ENCODE measurements around the gene CENPN.

DNA sequence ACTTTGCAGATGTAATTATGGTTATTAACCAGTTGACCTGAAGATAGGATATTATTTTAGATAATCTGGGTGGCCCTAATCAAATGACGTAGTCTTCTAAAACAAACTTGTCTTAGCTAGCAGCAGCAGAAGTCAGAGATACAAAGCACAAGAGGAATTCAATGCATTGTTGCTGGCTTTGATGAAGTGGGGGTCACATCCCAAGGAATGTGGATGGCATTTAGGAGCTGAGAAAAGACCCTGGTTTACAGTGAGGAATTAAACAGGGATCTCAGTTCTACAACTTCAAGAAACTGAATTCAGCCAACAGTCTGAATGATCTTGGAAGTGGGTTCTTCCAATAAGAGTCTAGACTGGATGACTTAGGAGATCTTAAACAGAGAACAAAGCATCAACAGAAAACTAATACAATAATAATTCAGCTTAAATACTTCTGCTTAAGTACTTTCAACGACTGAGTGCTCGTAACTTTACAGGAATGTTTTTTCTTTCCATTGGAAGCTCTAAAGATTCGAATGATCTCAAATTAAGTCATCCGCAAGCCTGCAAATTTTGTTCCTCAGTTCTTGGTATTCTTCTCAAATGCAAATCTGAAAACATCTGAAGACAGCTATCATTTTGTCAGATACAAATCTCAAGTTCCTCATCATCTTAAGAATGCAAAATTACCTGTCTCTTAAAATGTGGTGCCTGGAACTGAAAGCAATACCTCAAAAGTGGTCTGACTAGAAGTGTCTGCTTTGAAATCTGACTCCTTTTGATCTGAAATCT, 66.7 kb downstream of the CENPN start:
- TF ChIP-seq POLR2A (IDR thresholded peaks at IDR 0.05; ENCODE audit: low read length): no peak
- no peak for TF ChIP-seq GATA1 (IDR thresholded peaks at IDR 0.05; ENCODE audit: low read depth, low read length)
